Vagina (tissue), 2 donors: Measurements from ENCODE around the gene HMCN2. TPM values are rescaled to one million over a fixed set of nuclear protein-coding genes. Genes with fewer than 3 reads are reported as not detected.

Source experiments
- DNase-seq, 2 donors: peaks; one replicate each; pipeline ENCODE4 v3.0.0-alpha.2; 2017; ENCODE audit errors: extremely low spot score in 2 of 2
- H3K27ac ChIP-seq: fragments of 200-600 bp; sonication (generic); one replicate; pipeline ENCODE4 v1.5.1; 2019
- H3K27me3 ChIP-seq: fragments of 200-600 bp; sonication (generic); one replicate; pipeline ENCODE4 v1.5.1; 2019
- H3K36me3 ChIP-seq, 2 donors: fragments of 200-600 bp; sonication (generic); one replicate each; pipeline ENCODE4 v1.5.1; 2017 to 2019
- H3K4me1 ChIP-seq: fragments of 200-600 bp; sonication (generic); one replicate; pipeline ENCODE4 v1.5.1; 2019
- H3K4me3 ChIP-seq, 2 donors: fragments of 200-600 bp; sonication (generic); 1 replicate in 1 of 2; 2 replicates in 1 of 2; pipeline ENCODE4 v1.5.1; 2016 to 2019
- H3K9me3 ChIP-seq: fragments of 200-600 bp; sonication (generic); one replicate; pipeline ENCODE4 v1.5.1; 2019
- CTCF ChIP-seq, 3 experiments: fragments of 450-650 bp in 2 of 3; fragments of 200-600 bp in 1 of 3; sonication (generic) in 1 of 3; IDR thresholded peaks; one replicate each; pipeline ENCODE4 v1.5.1; 2017 to 2019; ENCODE audit warnings: antibody characterized with exemption in 3 of 3, mild to moderate bottlenecking in 2 of 3, moderate library complexity in 2 of 3
- POLR2A ChIP-seq, 2 donors: fragments of 450-650 bp; IDR thresholded peaks; one replicate each; pipeline ENCODE4 v1.6.1; 2017; ENCODE audit warnings: antibody characterized with exemption in 2 of 2, mild to moderate bottlenecking in 2 of 2, moderate library complexity in 2 of 2
- POLR2AphosphoS5 ChIP-seq, 2 donors: sonication (generic); formaldehyde crosslinking; IDR thresholded peaks; one replicate each; pipeline ENCODE4 v1.9.0; 2017; ENCODE audit warnings: antibody characterized with exemption in 2 of 2, mild to moderate bottlenecking in 2 of 2, low read depth in 1 of 2; ENCODE audit not compliant: insufficient read depth in 1 of 2
- intact Hi-C: fragments of 100-400 bp; cut with DNase I; formaldehyde crosslinking; loops from one replicate; pipeline ENCODE4 v1.15.1; 2023
- total RNA-seq: library from RNA; depleted of rRNA; stranded (reverse); fragments of >200 nt; gene quantifications from one replicate; pipeline ENCODE4 v1.2.3, GENCODE V29; 2016

Gene HMCN2
- total RNA-seq, 1 donor from 2014 or later = 5.2 TPM

GRCh38 chr9:130467316-130467715, 201.8 kb downstream of the HMCN2 start:
- Histone ChIP-seq H3K4me3 (no peak overlapping the region), H3K9me3 (no peaks in the 10 kb centered on the region), H3K36me3 (peaks cover 0 to 3% of the 10 kb centered on the region in 2 donors), H3K27ac (no peak overlapping the region), H3K4me1 (no peaks in the 10 kb centered on the region), H3K27me3 (no peaks in the 10 kb centered on the region)
- no peak for TF ChIP-seq POLR2AphosphoS5 (IDR thresholded peaks at IDR 0.05; ENCODE audit: insufficient read depth in 1 of 2, low read depth in 1 of 2)
- TF ChIP-seq POLR2A (IDR thresholded peaks at IDR 0.05) = no peak
- TF ChIP-seq CTCF (IDR thresholded peaks at IDR 0.05) = no peak
- DNase-seq = no peak
- intact Hi-C loops = no loop called here

- intact Hi-C loops = no loop called here
- Histone ChIP-seq H3K27ac (no peak overlapping the region), H3K4me3 (no peak overlapping the region), H3K27me3 (no peaks in the 10 kb centered on the region), H3K4me1 (no peaks in the 10 kb centered on the region), H3K9me3 (no peaks in the 10 kb centered on the region), H3K36me3 (no peaks in the 10 kb centered on the region)
- DNase-seq = no peak
- TF ChIP-seq POLR2AphosphoS5 (IDR thresholded peaks at IDR 0.05; ENCODE audit: insufficient read depth in 1 of 2, low read depth in 1 of 2) (no peak), POLR2A (IDR thresholded peaks at IDR 0.05) (no peak), CTCF (IDR thresholded peaks at IDR 0.05) (no peak)
Measured at GRCh38 chr9:130468566-130468965, 203.0 kb downstream of the HMCN2 start.

- Histone ChIP-seq H3K9me3 (no peaks in the 10 kb centered on the region), H3K4me1 (no peaks in the 10 kb centered on the region), H3K36me3 (no peaks in the 10 kb centered on the region), H3K27ac (no peak overlapping the region), H3K27me3 (no peaks in the 10 kb centered on the region), H3K4me3 (no peak overlapping the region)
- DNase-seq = no peak
- TF ChIP-seq CTCF (IDR thresholded peaks at IDR 0.05) = no peak
- TF ChIP-seq POLR2A (IDR thresholded peaks at IDR 0.05) = no peak
- no peak for TF ChIP-seq POLR2AphosphoS5 (IDR thresholded peaks at IDR 0.05; ENCODE audit: insufficient read depth in 1 of 2, low read depth in 1 of 2)
- intact Hi-C loops = no loop called here
Measured at GRCh38 chr9:130470269-130470668, 204.7 kb downstream of the HMCN2 start.

- H3K27me3 ChIP-seq = no peaks in the 10 kb centered on the region
- no peaks in the 10 kb centered on the region for H3K4me1 ChIP-seq
- TF ChIP-seq CTCF (IDR thresholded peaks at IDR 0.05) (no peak), POLR2A (IDR thresholded peaks at IDR 0.05) (no peak), POLR2AphosphoS5 (IDR thresholded peaks at IDR 0.05; ENCODE audit: insufficient read depth in 1 of 2, low read depth in 1 of 2) (no peak)
- no peaks in the 10 kb centered on the region for H3K36me3 ChIP-seq
- intact Hi-C loops = no loop called here
- no peak for DNase-seq
- H3K9me3 ChIP-seq = no peaks in the 10 kb centered on the region
- H3K27ac ChIP-seq = no peak overlapping the region
- no peak overlapping the region for H3K4me3 ChIP-seq
Measured at GRCh38 chr9:130470950-130471349, 205.4 kb downstream of the HMCN2 start.

GRCh38 chr9:130471411-130472183, 206.0 kb downstream of the HMCN2 start:
- Histone ChIP-seq H3K27ac (no peak overlapping the region), H3K27me3 (no peaks in the 10 kb centered on the region), H3K4me3 (no peak overlapping the region), H3K36me3 (no peaks in the 10 kb centered on the region), H3K4me1 (no peaks in the 10 kb centered on the region), H3K9me3 (no peaks in the 10 kb centered on the region)
- intact Hi-C loops = no loop called here
- DNase-seq = no peak
- no peak for TF ChIP-seq POLR2AphosphoS5 (IDR thresholded peaks at IDR 0.05; ENCODE audit: insufficient read depth in 1 of 2, low read depth in 1 of 2)
- no peak for TF ChIP-seq POLR2A (IDR thresholded peaks at IDR 0.05)
- TF ChIP-seq CTCF (IDR thresholded peaks at IDR 0.05) = no peak
